Upper lobe of left lung (tissue), 4 donors: Measurements from ENCODE around the gene PYGL.

Experiments
- EP300 ChIP-seq, 4 donors: sonication (generic); formaldehyde crosslinking; IDR thresholded peaks; one replicate each; pipeline ENCODE4 v1.5.1; 2017; ENCODE audit warnings: antibody characterized with exemption in 4 of 4, control low read depth in 2 of 4
- TF ChIP-seq, protein P1 (sequence below), 6 experiments: fragments of 450-650 bp in 4 of 6; fragments of 200-600 bp in 2 of 6; sonication (generic) in 2 of 6; IDR thresholded peaks; one replicate each; pipeline ENCODE4 v1.5.1; 2016 to 2019; ENCODE audit warnings: antibody characterized with exemption in 6 of 6

DNA sequence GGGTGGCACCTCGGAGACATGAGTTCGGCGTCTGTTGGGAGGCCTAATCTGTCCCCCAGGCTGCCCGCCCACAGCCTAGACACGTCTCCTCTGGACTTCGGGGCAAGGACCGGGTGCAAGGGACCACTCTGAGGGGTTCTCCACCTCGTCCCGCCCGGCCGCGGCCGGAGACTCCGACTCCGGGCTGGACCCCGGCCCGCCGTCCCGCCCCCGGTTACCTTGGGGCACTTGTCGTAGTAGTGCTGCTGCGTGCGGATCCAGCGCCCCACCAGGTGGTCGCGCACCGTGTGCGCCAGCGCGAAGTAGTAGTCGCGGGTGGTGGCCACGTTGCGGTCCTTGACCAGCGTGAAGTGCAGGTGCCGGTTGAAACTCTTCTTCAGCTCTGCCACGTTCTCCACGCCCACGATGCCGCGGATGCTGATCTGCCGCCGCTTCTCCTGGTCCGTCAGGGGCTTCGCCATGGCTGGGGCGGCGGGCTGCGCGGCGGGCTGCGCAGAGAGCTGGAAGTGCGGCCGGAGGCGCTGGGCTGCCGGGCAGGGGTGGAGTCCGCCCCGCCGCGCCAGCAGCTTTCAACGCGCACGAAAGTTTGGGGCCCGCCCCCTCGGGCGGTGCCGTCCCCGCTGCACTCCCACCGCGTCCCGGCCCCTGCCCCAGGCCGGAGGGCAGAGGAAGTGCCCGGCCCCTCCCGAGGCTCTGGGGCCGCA lies at the start of gene PYGL:
- TF ChIP-seq, protein P1, sequence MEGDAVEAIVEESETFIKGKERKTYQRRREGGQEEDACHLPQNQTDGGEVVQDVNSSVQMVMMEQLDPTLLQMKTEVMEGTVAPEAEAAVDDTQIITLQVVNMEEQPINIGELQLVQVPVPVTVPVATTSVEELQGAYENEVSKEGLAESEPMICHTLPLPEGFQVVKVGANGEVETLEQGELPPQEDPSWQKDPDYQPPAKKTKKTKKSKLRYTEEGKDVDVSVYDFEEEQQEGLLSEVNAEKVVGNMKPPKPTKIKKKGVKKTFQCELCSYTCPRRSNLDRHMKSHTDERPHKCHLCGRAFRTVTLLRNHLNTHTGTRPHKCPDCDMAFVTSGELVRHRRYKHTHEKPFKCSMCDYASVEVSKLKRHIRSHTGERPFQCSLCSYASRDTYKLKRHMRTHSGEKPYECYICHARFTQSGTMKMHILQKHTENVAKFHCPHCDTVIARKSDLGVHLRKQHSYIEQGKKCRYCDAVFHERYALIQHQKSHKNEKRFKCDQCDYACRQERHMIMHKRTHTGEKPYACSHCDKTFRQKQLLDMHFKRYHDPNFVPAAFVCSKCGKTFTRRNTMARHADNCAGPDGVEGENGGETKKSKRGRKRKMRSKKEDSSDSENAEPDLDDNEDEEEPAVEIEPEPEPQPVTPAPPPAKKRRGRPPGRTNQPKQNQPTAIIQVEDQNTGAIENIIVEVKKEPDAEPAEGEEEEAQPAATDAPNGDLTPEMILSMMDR (IDR thresholded peaks at IDR 0.05): peak in 1 of 6 experiments; percentile 23
- TF ChIP-seq EP300 (IDR thresholded peaks at IDR 0.05): no peak
